T-helper 1 cell treated with Interleukin-12 subunit alpha and Interleukin-12 subunit beta and Interleukin-4 antibody, amounts not matched to agents 30 μg/mL and 1 μg/mL, for 36 hours (primary cell): ENCODE results near the gene PHYKPL.

ENCODE experiments used
- H3K27ac Mint-ChIP-seq: one replicate; pipeline ENCODE4 v1.8.0; 2021; ENCODE audit warnings: mild to moderate bottlenecking, mixed read lengths
- H3K27me3 Mint-ChIP-seq: one replicate; pipeline ENCODE4 v1.8.0; 2021; ENCODE audit warnings: low read depth, mixed read lengths
- H3K36me3 Mint-ChIP-seq: one replicate; pipeline ENCODE4 v1.8.0; 2021; ENCODE audit warnings: low read depth, mixed read lengths
- H3K4me1 Mint-ChIP-seq: one replicate; pipeline ENCODE4 v1.8.0; 2021; ENCODE audit warnings: low read depth, mixed read lengths
- H3K4me3 Mint-ChIP-seq: one replicate; pipeline ENCODE4 v1.8.0; 2021; ENCODE audit warnings: mild to moderate bottlenecking, moderate library complexity, mixed read lengths
- H3K9me3 Mint-ChIP-seq: one replicate; pipeline ENCODE4 v1.8.0; 2021; ENCODE audit warnings: mixed read lengths

PHYKPL gene

DNA sequence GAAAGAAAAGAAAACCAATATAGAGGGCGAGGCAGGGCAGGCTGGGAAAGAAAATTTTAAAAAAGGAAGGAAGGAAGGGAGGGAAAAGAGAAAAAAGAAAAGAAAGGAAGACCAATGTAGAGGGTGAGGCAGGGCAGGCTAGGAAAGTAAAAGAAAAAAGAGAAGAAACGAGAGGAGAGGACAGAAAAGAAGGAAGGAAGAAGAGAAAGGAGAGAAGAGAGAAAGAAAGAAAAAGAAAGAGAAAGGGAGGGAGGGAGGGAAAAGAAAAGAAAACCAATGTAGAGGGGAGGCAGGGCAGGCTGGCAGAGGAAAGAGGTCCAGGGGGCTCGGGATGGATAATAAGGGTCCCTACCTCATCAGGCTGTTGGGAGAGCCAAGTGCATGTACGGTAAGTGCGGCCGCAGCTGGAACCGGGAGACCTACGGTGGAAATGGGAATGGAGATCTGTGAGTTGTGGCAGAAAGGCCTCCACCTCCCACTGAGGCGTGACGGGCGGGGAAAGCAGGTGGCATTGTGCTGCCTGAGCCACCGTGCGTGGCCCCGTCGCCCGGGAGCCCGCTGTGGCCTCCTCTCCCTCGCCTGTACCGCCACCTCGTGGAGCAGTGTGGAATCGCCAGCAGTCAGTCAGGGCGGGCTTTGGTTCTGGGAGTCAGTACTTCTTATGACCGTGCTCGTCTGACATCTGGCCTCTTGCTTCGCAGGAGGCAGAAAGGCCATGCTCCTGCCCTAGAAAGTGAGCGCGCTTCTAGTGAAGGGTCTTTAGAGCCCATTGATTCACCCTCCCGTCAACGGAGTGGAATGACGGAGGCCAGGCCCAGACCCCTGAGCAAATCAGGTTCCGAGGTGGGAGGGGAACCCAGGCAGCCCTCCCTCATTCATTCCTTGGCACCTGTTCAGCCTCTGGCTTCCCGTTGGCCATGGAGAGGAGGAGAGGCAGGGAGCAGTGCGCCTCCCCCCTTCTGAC is 68.5 kb downstream of the PHYKPL start:
- Mint-ChIP-seq H3K4me3 (peak overlapping the region; percentile 48), H3K27ac (no peak overlapping the region), H3K9me3 (no peaks in the 10 kb centered on the region), H3K27me3 (peaks cover 22% of the 10 kb centered on the region), H3K4me1 (peaks cover 7% of the 10 kb centered on the region), H3K36me3 (no peaks in the 10 kb centered on the region)

DNA sequence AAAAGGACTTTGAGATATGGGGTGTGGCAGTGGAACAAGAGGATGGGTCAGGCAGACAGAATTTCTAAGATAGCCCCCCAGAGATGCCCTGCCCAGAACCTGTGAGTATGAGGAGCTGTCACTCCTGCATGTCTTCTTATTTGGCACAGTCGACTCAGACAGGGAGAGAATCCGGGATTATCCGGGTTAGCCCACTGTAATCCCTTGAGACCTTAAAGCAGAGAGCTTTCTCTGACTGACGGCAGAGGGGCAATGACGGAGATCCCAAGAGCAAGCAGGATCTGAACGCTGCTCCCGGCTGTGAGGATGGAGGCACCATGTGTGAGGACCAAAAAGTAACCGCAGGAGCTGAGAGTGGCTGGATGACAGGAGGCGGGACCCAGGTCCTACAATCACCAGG is 70.1 kb downstream of the PHYKPL start:
- Mint-ChIP-seq H3K36me3 (no peaks in the 10 kb centered on the region), H3K9me3 (no peaks in the 10 kb centered on the region), H3K27me3 (peaks cover 18% of the 10 kb centered on the region), H3K27ac (no peak overlapping the region), H3K4me3 (no peak overlapping the region), H3K4me1 (peaks cover 7% of the 10 kb centered on the region)

DNA sequence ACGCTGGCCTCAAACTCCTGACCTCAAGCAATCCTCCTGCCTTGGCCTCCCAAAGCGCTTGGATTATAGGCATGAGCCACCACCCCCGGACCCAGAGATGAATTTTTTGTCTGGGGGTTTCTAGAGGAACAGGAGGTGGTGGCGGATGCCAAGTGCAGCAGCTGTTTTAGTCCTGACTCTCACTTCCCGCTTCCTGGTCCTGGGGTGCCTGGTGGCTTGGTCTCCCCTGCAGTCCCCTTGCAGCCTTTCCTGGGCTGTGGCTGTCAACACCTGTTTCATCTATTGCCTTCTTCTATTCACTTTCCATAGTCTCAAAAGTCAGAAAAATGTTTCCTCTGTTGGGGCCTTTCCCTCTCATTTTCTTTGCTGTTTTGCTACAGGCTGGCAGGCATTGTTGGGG is 72.4 kb downstream of the PHYKPL start:
- Mint-ChIP-seq H3K4me1 (peaks cover 7% of the 10 kb centered on the region), H3K27me3 (peaks cover 15% of the 10 kb centered on the region), H3K9me3 (no peaks in the 10 kb centered on the region), H3K36me3 (no peaks in the 10 kb centered on the region), H3K27ac (no peak overlapping the region), H3K4me3 (no peak overlapping the region)
